ENCODE measurements around the gene CFAP97D2. TPM values are rescaled to one million over a fixed set of nuclear protein-coding genes. Genes with fewer than 3 reads are reported as not detected.

CFAP97D2 gene
- total and polyA plus RNA-seq, 2 donors (not counting 3 experiments of a cell fraction or from before 2014, with no cell fraction given) = not detected

GRCh38 chr13:114256547-114256946, 77.5 kb downstream of the CFAP97D2 start:
- no peaks in the 10 kb centered on the region for H3K79me2 ChIP-seq (ENCODE audit: control insufficient read depth, insufficient read depth, low read length)
- no peak overlapping the region for H3K4me3 ChIP-seq (replicated peaks in 1 of 3; ENCODE audit: insufficient read depth in 1 of 3, low read depth in 1 of 3, low read length in 3 of 3)
- CTCF ChIA-PET = no interaction called here
- intact Hi-C loops (cut with micrococcal nuclease) (no loop called here), dilution Hi-C loops (cut with MboI; ENCODE audit: extremely low pct_ligation_motif_present, low sequenced_read_pairs) (no loop called here)
- BruUV-seq (replicated peaks) = no TSS peak
- peaks cover 16 to 32% of the 10 kb centered on the region in 2 experiments for H3K36me3 ChIP-seq (ENCODE audit: control insufficient read depth in 2 of 2, extremely low read depth in 1 of 2, insufficient read depth in 2 of 2, low read length in 2 of 2)
- no peaks in the 10 kb centered on the region for H4K20me1 ChIP-seq (replicated peaks; ENCODE audit: control insufficient read depth, extremely low read depth, insufficient read depth, low read length)
- FAIRE-seq (no peak), DNase-seq (ENCODE audit: low read depth, low spot score) (no peak)
- H2AFZ ChIP-seq (ENCODE audit: low read depth, low read length) = no peak overlapping the region
- no peak for TF ChIP-seq MYC (IDR thresholded peaks at IDR 0.05; ENCODE audit: low read depth, low read length)
- TF ChIP-seq POLR2A (IDR thresholded peaks at IDR 0.05; ENCODE audit: low read depth, low read length) = no peak
- no peak for TF ChIP-seq MAX (IDR thresholded peaks at IDR 0.05; ENCODE audit: insufficient read depth, insufficient read length)
- TF ChIP-seq POLR2AphosphoS5 (IDR thresholded peaks at IDR 0.05; ENCODE audit: insufficient read depth, low read depth, low read length) = no peak
- no peak for TF ChIP-seq CTCF (IDR thresholded peaks at IDR 0.05; ENCODE audit: extremely low read depth in 1 of 2, insufficient read depth in 1 of 2, low read depth in 1 of 2, low read length in 2 of 2)
- TF ChIP-seq GATA2 (IDR thresholded peaks at IDR 0.05; ENCODE audit: insufficient read depth, insufficient read length, low read depth, low read length) = no peak
- no peak for TF ChIP-seq EZH2 (IDR thresholded peaks at IDR 0.05; ENCODE audit: borderline replicate concordance, low read depth, low read length, severe bottlenecking)
- TF ChIP-seq FOS (IDR thresholded peaks at IDR 0.05; ENCODE audit: borderline replicate concordance, insufficient read depth, low read length) = no peak
- TF ChIP-seq JUN (IDR thresholded peaks at IDR 0.05; ENCODE audit: borderline replicate concordance, insufficient read depth, insufficient read length, low read depth) = no peak
- H3K4me2 ChIP-seq (ENCODE audit: insufficient read depth, low read length) = no peak overlapping the region
- H3K9me3 ChIP-seq (replicated peaks; ENCODE audit: control insufficient read depth, insufficient read depth, low read length) = no peaks in the 10 kb centered on the region
- H3K9ac ChIP-seq (replicated peaks; ENCODE audit: extremely low read depth, insufficient read depth, low read length) = no peak overlapping the region
- no peaks in the 10 kb centered on the region for H3K4me1 ChIP-seq (ENCODE audit: control insufficient read depth, extremely low read depth, insufficient read depth, low read length)
- H3K27me3 ChIP-seq (ENCODE audit: control insufficient read depth in 2 of 2, insufficient read depth in 2 of 2, low read length in 2 of 2) = no peaks in the 10 kb centered on the region
- POLR2A ChIA-PET = no interaction called here
- no peak overlapping the region for H3K27ac ChIP-seq (ENCODE audit: insufficient read depth, low read depth, low read length)
- no peaks in the 10 kb centered on the region for H3K9me1 ChIP-seq (replicated peaks; ENCODE audit: control insufficient read depth, extremely low read depth, insufficient read depth, low read length)

Data from endothelial cell of umbilical vein (primary cell).